HG03469 (cell line): ENCODE measurements around the gene CSE1L.
"Not testable (repeated sequence)": the region's sequence is repeated elsewhere in the genome, so short reads cannot be mapped to it uniquely, and the experiment has no call there.

Source experiments
- ATAC-seq: cut with Tn5 transposase; IDR thresholded peaks from one replicate; pipeline ENCODE4 v1.9.1; 2021; ENCODE audit warnings: mild to moderate bottlenecking, moderate library complexity, moderate number of reproducible peaks; ENCODE audit not compliant: unreplicated experiment

Gene CSE1L

DNA sequence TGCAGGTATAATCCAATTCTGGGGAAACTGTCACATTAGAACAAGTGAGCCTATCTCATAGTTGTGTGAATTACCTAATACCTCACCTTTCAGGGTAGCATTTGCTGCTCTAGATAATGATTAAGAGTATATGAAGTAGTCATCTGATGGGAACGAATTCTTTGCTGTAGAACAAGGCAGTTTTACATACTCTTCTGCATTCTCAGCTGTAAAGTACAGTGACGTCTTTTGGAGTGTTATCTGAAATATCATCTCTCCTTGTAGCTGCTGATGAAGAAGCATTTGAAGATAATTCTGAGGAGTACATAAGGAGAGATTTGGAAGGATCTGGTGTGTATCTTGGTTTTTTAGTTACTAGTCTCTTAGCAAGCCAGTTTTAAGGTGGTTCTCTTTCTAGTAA, 28.4 kb downstream of the CSE1L start:
- ATAC-seq, result no peak

DNA sequence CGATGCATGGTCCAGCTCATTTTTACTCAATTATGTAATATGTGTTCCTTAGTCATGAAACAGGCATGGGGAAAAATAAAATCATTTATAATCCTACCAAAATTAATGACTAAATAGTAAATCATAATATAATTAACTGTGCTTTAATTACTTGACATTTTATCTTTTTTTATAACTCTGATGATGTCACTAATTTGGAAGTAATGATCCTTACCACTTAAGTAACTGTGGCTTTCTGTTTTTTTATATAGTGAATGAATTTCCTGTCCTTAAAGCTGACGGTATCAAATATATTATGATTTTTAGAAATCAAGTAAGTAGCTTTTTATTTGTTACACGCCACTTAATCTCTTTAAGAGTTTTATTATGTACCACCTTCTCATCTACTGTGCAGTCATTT, 32.2 kb downstream of the CSE1L start:
- no peak for ATAC-seq

GRCh38 chr20:49082295-49082694, 36.2 kb downstream of the CSE1L start:
- not testable (repeated sequence) for ATAC-seq

- ATAC-seq, result no peak
These were observed 45.0 kb downstream of the CSE1L start for GRCh38 chr20:49091104-49091503.

- ATAC-seq, result no peak
These were observed 45.6 kb downstream of the CSE1L start for GRCh38 chr20:49091762-49092161.

DNA sequence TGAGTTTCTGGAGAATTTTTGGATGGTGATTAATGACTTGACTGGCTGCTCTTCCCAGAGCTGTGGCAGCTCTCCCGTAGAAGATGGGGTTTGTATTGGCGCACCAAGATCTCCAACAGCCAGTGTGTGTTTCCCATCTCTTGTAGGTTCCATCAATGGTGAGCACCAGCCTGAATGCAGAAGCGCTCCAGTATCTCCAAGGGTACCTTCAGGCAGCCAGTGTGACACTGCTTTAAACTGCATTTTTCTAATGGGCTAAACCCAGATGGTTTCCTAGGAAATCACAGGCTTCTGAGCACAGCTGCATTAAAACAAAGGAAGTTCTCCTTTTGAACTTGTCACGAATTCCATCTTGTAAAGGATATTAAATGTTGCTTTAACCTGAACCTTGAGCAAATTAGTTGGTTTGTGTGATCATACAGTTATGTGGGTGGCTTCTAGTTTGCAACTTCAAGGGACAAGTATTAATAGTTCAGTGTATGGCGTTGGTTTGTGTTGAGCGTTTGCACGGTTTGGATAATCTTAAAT, 50.2 kb downstream of the CSE1L start:
- no peak for ATAC-seq

DNA sequence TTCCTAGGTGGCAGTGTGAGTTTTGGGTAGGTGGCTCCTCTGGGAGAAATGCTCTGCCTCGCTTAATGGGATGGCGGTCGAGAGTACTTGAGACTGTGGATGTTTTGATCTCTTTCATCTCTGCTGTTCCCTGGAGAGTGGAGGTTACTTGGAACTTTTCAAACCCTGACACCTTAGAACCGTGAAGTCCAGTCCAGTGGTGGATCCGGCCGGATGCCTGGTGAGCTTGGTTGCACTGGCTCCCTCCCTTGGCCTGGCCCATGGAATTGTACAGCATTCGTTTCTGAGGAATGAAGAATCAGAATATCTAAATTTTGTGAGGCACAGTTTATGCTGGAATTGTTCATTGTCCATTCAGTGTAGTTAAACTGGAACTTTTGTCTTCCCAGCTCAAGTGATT, 51.0 kb downstream of the CSE1L start:
- ATAC-seq, result no peak

DNA sequence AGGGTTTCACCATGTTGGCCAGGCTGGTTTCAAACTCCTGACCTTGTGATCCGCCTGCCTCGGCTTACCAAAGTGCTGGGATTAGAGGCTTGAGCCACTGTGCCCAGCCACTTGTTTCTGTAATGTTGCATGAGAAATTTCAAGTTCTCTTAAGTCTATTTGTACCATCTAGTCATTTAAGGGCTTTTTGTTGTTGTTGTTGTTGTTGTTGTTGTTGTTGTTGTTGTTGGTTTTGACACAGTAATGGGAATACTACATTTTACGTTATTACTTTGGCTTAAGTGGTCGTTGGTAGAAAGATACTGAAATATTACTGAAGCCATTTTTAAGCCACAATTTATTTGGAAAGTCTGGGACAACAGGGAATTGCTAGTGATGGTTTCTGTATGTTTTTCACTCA, 52.0 kb downstream of the CSE1L start:
- ATAC-seq, result no peak

DNA sequence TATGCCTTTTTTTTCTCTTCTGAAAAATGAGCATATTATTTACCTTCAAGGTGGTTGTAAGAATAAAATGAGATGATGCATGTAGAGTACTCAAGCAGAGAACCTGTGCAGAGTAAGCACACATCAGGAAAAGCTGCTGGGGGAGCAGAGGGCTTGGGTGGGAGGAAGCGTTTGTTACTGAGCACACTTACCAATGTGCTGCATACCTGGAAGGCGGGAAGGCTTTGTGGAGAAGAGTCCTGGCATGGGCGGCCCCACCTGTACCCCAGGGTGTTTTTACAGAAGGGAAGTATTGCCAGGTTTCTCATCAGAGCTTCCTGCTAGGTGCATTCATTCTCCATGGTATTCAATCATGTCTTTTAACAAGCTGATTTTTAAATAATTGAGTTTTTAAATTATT, 52.9 kb downstream of the CSE1L start:
- ATAC-seq, result no peak

DNA sequence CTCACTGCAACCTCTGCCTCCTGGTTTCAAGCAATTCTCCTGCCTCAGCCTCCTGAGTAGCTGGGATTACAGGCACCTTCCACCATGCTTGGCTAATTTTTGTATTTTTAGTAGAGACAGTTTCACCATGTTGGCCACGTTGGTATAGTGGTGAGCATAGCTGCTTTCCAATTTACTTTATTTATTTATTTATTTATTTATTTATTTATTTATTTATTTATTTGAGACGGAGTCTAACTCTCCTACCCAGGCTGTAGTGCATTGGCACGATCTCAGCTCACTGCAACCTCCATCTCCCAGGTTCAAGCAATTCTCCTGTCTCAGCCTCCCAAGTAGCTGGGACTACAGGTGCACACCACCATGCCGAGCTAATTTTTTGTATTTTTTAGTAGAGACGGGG, 54.2 kb downstream of the CSE1L start:
- ATAC-seq, result not testable (repeated sequence)

- ATAC-seq, result no peak
These were observed 54.9 kb downstream of the CSE1L start for GRCh38 chr20:49100972-49101371.

DNA sequence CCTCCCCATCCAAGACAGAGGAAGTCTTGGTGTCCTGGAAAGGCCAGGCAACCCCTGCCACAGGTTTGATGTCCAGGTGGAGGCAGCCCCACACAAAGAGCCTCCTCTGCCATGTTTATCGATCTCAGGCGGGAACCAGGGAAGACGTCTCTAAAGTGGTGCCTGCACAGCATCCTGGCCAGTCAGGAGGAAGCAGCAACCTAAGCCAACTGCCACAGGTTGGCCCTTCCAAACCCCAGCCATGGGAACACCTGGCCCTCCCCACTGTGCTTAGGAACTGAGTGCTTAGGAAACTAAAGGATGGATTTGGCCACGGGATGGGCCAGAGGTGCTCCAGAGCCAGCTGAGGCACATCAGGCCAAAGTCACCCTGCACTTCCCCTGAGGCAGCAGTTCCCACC, 56.9 kb downstream of the CSE1L start:
- ATAC-seq, result no peak

GRCh38 chr20:49103647-49104364, 57.7 kb downstream of the CSE1L start:
- no peak for ATAC-seq

DNA sequence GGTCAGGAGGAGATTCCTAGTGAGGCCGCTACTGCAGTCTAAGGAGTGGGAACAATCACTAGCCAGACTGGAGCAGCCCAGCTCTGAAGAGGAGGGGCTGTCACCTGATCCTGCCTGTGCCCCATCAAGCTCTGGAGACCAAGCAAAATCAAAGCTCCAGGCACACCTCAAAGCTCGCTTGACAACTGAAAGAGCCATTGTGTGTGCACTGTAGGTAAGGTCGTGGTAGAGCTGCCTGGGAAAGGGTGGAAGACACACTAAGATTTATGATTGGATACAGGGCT, 58.2 kb downstream of the CSE1L start:
- ATAC-seq, result no peak

DNA sequence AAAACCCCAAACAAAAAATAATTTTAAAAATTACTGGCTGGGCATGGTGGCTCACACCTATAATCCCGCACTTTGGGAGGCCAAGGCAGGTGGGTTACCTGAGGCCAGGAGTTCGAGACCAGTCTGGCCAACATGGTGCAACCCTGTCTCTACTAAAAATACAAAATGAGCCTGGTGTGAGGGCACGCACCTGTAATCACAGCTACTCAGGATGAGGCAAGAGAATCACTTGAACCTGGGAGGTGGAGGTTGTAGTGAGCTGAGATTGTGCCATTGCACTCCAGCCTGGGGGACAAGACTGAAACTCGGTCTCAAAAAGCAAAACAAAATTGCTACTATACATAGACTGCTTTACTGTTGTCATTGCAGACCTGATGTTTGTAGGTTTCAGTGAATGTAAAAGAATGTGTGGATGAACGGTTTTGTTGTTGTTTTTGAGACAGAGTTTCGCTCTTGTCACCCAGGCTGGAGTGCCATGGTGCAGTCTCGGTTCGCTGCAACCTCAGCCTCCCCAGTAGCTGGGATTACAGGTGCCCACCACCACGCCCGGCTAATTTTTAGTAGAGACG, 59.0 kb downstream of the CSE1L start:
- not testable (repeated sequence) for ATAC-seq

- ATAC-seq, result no peak
These were observed 60.2 kb downstream of the CSE1L start for GRCh38 chr20:49106328-49106727.

- no peak for ATAC-seq
These were observed 64.9 kb downstream of the CSE1L start for GRCh38 chr20:49110767-49111694.

DNA sequence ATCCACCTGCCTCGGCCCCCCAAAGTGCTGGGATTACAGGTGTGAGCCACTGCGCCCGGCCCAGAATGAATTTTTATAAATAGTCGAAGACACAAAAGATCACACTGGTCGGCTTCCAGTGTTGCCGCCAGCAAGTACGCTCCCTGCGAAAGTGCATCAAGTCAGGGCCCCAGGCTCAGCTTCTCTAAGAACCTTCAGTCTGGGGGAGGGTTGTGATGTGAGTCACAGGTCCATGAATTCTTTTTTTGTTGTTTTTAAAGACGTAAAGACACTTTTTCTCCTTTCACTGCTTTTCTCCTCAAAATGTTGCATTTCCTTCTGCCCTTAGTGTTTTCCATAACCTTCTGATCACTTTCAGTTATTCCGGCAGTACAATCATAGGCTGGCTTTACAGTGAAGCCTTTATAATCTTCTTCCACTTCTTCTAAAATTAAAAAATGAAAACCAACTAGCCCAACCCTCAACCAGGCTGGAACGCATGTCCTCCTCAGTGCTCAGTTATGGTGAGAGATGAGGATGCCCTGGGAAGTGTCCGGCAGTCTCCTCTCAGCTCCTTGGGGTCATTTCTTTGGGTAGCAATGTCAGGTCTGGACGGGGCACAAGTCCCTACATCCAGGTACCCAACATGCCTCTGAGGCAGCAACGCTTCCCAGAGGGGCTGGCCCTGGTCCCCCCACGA, 66.6 kb downstream of the CSE1L start:
- no peak for ATAC-seq

DNA sequence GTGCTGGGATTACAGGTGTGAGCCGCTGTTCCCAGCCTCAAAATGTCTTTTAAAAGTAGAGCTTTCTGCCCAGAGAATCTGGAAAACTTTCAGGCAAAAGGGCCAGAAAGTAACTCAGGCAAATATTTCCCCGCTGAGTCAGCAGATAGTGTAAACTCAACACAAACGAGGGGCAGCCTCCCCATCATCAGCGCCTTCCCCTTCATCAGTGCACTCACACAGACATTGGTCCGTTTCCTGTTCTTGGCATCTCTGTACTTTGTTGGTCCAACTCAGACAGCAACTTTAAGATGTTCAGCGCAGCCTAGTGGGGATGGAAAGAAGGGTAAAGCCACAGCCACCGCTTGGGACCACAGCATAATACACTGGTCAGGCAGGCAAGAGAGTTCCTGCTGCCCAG, 69.5 kb downstream of the CSE1L start:
- no peak for ATAC-seq

DNA sequence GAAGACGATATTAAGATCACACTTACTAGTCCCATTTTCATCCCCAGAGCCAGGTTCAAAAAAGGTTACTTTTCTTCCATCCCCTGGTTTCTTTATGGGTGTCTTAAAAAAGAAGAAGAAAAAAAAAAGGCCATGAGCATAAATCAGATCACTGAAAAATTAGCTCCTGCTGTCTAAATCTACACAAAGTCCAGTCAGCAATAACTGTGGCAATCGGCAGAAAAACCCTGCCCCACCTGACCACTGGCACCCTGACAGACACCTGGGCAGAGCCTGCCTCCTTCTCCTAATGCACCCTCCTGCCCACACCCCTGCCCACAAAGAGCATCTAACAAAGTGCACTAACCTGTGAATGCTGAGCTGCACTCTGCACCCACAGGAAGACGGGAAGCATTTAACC, 72.2 kb downstream of the CSE1L start:
- ATAC-seq, result no peak

DNA sequence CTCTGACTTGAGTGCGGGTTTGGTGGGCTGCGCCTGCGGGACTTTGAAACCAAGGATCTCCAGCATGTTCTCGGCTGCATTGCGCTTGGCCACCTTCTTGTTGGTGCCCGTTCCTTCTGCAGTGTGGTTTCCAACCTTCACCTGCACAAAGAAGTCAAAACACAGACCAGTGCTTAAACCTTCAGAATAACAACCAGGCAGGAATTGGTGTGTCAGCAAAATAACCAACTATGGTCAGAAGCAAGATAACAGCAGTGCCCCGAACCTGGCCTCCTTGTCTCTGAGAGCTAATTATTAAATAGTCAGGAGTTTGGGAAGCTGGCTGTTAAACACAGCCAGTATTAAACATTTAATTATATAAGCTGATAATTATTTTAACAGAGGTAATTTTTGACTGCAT, 73.9 kb downstream of the CSE1L start:
- no peak for ATAC-seq
